ENCODE data around the gene BTG2. TPM values are rescaled to one million over a fixed set of nuclear protein-coding genes. Genes with fewer than 3 reads are reported as not detected.

BTG2 gene
- total RNA-seq, 1 donor: 14.5 TPM

GRCh38 chr1:203290261-203291089 lies 14.8 kb upstream of the BTG2 start:
- peaks cover 3% of the 10 kb centered on the region for H3K4me1 ChIP-seq (ENCODE audit: insufficient read depth, low read length)

GRCh38 chr1:203291201-203292096 lies 13.9 kb upstream of the BTG2 start:
- no peaks in the 10 kb centered on the region for H4K20me1 ChIP-seq (ENCODE audit: insufficient read depth, low read length)
- H2AFZ ChIP-seq (ENCODE audit: low read length): no peak overlapping the region

More at GRCh38 chr1:203290261-203291089, 14.8 kb upstream of the BTG2 start:
- DNase-seq (ENCODE audit: insufficient read length, low spot score, missing footprints): peak; percentile 90
- TF ChIP-seq CTCF (IDR thresholded peaks at IDR 0.05; ENCODE audit: extremely low read depth, low read depth, low read length): no peak
- H3K27me3 ChIP-seq (ENCODE audit: insufficient read depth, low read length): peaks cover 20% of the 10 kb centered on the region
- H3K4me2 ChIP-seq (ENCODE audit: insufficient read depth, low read length): peak overlapping the region; percentile 7
- peak overlapping the region; percentile 2 for H3K4me3 ChIP-seq (ENCODE audit: insufficient read depth, low read length)
- H2AFZ ChIP-seq (ENCODE audit: low read length): peak overlapping the region; percentile 71
- no peaks in the 10 kb centered on the region for H3K79me2 ChIP-seq (ENCODE audit: insufficient read depth, low read length)
- no peaks in the 10 kb centered on the region for H4K20me1 ChIP-seq (ENCODE audit: insufficient read depth, low read length)
- no peak overlapping the region for H3K27ac ChIP-seq (ENCODE audit: low read depth, low read length)
- no peaks in the 10 kb centered on the region for H3K36me3 ChIP-seq (ENCODE audit: insufficient read depth, low read length)
- H3K9me3 ChIP-seq (ENCODE audit: low read depth, low read length): no peaks in the 10 kb centered on the region

GRCh38 chr1:203295796-203296195 lies 9.5 kb upstream of the BTG2 start:
- Histone ChIP-seq H3K79me2 (ENCODE audit: insufficient read depth, low read length) (no peaks in the 10 kb centered on the region), H4K20me1 (ENCODE audit: insufficient read depth, low read length) (no peaks in the 10 kb centered on the region), H3K36me3 (ENCODE audit: insufficient read depth, low read length) (no peaks in the 10 kb centered on the region), H3K9me3 (ENCODE audit: low read depth, low read length) (no peaks in the 10 kb centered on the region), H3K4me1 (ENCODE audit: insufficient read depth, low read length) (peaks cover under 1% of the 10 kb centered on the region), H3K27ac (ENCODE audit: low read depth, low read length) (no peak overlapping the region), H3K4me3 (ENCODE audit: insufficient read depth, low read length) (no peak overlapping the region), H3K4me2 (ENCODE audit: insufficient read depth, low read length) (no peak overlapping the region), H2AFZ (ENCODE audit: low read length) (no peak overlapping the region), H3K27me3 (ENCODE audit: insufficient read depth, low read length) (peaks cover 43% of the 10 kb centered on the region)
- TF ChIP-seq CTCF (IDR thresholded peaks at IDR 0.05; ENCODE audit: extremely low read depth, low read depth, low read length): no peak
- no peak for DNase-seq (ENCODE audit: insufficient read length, low spot score, missing footprints)

More at GRCh38 chr1:203291201-203292096, 13.9 kb upstream of the BTG2 start:
- H3K4me1 ChIP-seq (ENCODE audit: insufficient read depth, low read length): peaks cover 3% of the 10 kb centered on the region
- no peak overlapping the region for H3K4me2 ChIP-seq (ENCODE audit: insufficient read depth, low read length)
- DNase-seq (ENCODE audit: insufficient read length, low spot score, missing footprints): peak; percentile 48
- H3K9me3 ChIP-seq (ENCODE audit: low read depth, low read length): no peaks in the 10 kb centered on the region
- no peak overlapping the region for H3K4me3 ChIP-seq (ENCODE audit: insufficient read depth, low read length)
- no peaks in the 10 kb centered on the region for H3K79me2 ChIP-seq (ENCODE audit: insufficient read depth, low read length)
- H3K27me3 ChIP-seq (ENCODE audit: insufficient read depth, low read length): peaks cover 20% of the 10 kb centered on the region
- no peak for TF ChIP-seq CTCF (IDR thresholded peaks at IDR 0.05; ENCODE audit: extremely low read depth, low read depth, low read length)
- H3K36me3 ChIP-seq (ENCODE audit: insufficient read depth, low read length): no peaks in the 10 kb centered on the region
- no peak overlapping the region for H3K27ac ChIP-seq (ENCODE audit: low read depth, low read length)

All from osteoblast (primary cell).